Kidney (tissue), 22 donors: ENCODE data around the gene SEMA3E. TPM values are rescaled to one million over a fixed set of nuclear protein-coding genes. Genes with fewer than 3 reads are reported as not detected.
A peak's percentile ranks its signal among the peaks of the same experiment; 100 is the strongest.

Experiments used
- DNase-seq, 5 donors: peaks; one replicate each; pipeline ENCODE4 v3.0.0-alpha.2; 2013 to 2020
- FAIRE-seq: peaks from 2 replicates; lab custom pipeline; 2012; peaks lifted over from hg19 to GRCh38; lab: Jason Lieb, UNC
- H3K27ac ChIP-seq, 2 donors: one replicate each; pipeline ENCODE4 v1.7.0; 2013; ENCODE audit warnings: low read depth in 2 of 2, low read length in 2 of 2, inconsistent platforms in 1 of 2
- H3K27me3 ChIP-seq: one replicate; pipeline ENCODE4 v1.7.1; 2013; ENCODE audit warnings: low read length, inconsistent platforms; ENCODE audit not compliant: control insufficient read depth, insufficient read depth
- H3K36me3 ChIP-seq, 3 donors: one replicate each; pipeline versions ENCODE4 v1.7.0 to v1.7.1; 2013; ENCODE audit warnings: low read length in 3 of 3, control low read depth in 1 of 3, inconsistent platforms in 1 of 3; ENCODE audit not compliant: insufficient read depth in 3 of 3, control insufficient read depth in 2 of 3
- H3K4me1 ChIP-seq, 3 donors: one replicate each; pipeline versions ENCODE4 v1.7.0 to v1.7.1; 2013; ENCODE audit warnings: low read length in 3 of 3, inconsistent platforms in 1 of 3, low read depth in 1 of 3; ENCODE audit not compliant: control insufficient read depth in 2 of 3, insufficient read depth in 2 of 3
- H3K4me3 ChIP-seq, 3 donors: one replicate each; pipeline versions ENCODE4 v1.7.0 to v1.8.1; 2013; ENCODE audit warnings: low read length in 3 of 3, control low read depth in 1 of 3, inconsistent platforms in 1 of 3
- H3K9ac ChIP-seq, 3 donors: one replicate each; pipeline versions ENCODE4 v1.7.0 to v1.7.1; 2013; ENCODE audit warnings: low read length in 3 of 3, control low read depth in 1 of 3, inconsistent platforms in 1 of 3
- H3K9me3 ChIP-seq, 3 donors: one replicate each; pipeline versions ENCODE4 v1.7.0 to v1.7.1; 2013; ENCODE audit warnings: low read length in 3 of 3, control low read depth in 1 of 3, inconsistent platforms in 1 of 3; ENCODE audit not compliant: control insufficient read depth in 2 of 3, insufficient read depth in 1 of 3
- intact Hi-C: fragments of 100-400 bp; cut with DNase I; formaldehyde crosslinking; loops from one replicate; pipeline ENCODE4 v1.11.1; 2022
- long read RNA-seq, 10 donors: library from polyadenylated mRNA in 1 of 10; unstranded in 1 of 10; transcript quantifications; one replicate each; pipeline ENCODE4 v2.0.0 and lab custom pipeline, GENCODE V29; 2021 to 2026
- polyA plus RNA-seq: library from polyadenylated mRNA; stranded (reverse); fragments of 350-450 nt; fragmentation: Illumina TruSeq; extraction: RNeasy Lipid Tissue Mini Kit (QIAGEN cat#74804); gene quantifications from one replicate; pipeline ENCODE4 v1.2.3, GENCODE V29; 2014; ENCODE audit warnings: low read depth, low replicate concordance; ENCODE audit not compliant: insufficient read depth
- total RNA-seq: library from RNA; stranded (reverse); fragmentation: NEBNext Ultra II Directional; extraction: Animal tissue kit (Norgen Biotek cat#: 25700); gene quantifications from one replicate; pipeline ENCODE4 v1.2.1, GENCODE V29; 2021
- TF ChIP-seq, protein P1 (sequence below): IDR thresholded peaks from 3 replicates; pipeline ENCODE4 v1.5.1; 2012; ENCODE audit warnings: mild to moderate bottlenecking, moderate library complexity, borderline replicate concordance; ENCODE audit not compliant: insufficient read depth; ENCODE audit errors: extremely low read depth
- donor health status: control.
- donor health status: control.
- donor health status: control.
- donor health status: control.
- donor health status: control.
- donor health status: DM: yes; HTN: yes; CAD: no.
- donor health status: Normal renal cell carcinoma (clear cell type).

Gene SEMA3E
- total RNA-seq (1.1 TPM), polyA plus RNA-seq (0.15 TPM)
- long read RNA-seq, donor 1, result 0 reads
- long read RNA-seq, donor 2, result 0 reads
- long read RNA-seq, donor 3, result 0 reads
- long read RNA-seq, donor 4, full-length matches to known transcripts, result 2 of 2 reads
- long read RNA-seq, donor 4, partial matches to known transcripts, result 0 of 2 reads
- long read RNA-seq, donor 4, other reads (novel, unspliced or antisense), result 0 of 2 reads
- long read RNA-seq, donor 5, result 0 reads
- long read RNA-seq, donor 6, result 0 reads
- long read RNA-seq, donor 7, partial matches to known transcripts, result 0 of 1 reads
- long read RNA-seq, donor 7, other reads (novel, unspliced or antisense), result 1 of 1 reads
- long read RNA-seq, donor 8, result 0 reads
- long read RNA-seq, donor 9, result 0 reads
- long read RNA-seq, donor 10, result 0 reads

DNA sequence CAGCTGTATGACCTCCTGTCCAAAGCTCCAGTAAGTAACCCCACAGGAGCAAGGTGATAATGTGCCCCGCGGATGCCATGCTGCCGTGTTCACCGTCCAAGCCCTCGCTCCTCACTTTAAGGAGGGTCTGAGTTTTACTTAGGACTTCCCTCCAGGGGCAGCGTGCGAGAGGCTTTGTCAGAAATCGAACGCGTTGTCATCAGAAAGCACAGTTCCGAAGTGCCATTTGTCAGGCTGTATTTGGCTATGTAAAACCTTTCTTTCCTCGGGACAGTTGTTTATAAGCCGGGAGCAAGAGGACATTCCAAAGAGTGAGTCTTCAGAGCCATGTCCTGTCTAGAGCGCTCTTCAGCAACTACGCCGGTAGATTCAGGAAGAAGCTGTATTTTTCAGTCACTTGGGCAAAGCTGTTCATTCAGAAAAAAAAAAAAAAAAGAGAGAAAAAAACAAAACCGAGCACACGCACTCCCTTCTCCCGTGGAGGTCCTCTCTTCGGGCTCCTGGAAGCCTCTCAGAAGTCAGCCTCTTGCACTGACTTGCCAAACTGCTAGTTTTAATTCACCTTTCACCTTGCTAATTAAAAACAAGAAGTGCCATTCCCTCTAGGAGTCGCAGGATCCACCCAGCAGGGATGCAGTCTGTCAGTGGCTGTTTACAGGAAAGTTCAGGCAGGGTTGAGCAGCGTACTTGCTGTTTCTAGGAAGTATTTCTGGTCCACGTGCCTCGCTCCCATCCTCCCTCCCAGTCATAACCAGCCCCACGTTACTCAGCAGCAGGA, at the start of gene SEMA3E:
Gene SEMA3E (minus strand): TSS at position 676 of the 778 bp plus-strand sequence.
- Histone ChIP-seq H3K27ac (no peak within 1 kb of the TSS), H3K4me1 (no peaks in the 10 kb centered on the region), H3K27me3 (no peaks in the 10 kb centered on the region), H3K9ac (peak within 1 kb of the TSS in 1 of 3 donors; percentile 63), H3K9me3 (no peaks in the 10 kb centered on the region), H3K4me3 (peak within 1 kb of the TSS; percentile 31 to 78 (median 40)), H3K36me3 (no peaks in the 10 kb centered on the region)
- intact Hi-C loops, result no loop called here
- DNase-seq, result peak; percentile 41 to 65 (median 45)
- no peak for FAIRE-seq
- TF ChIP-seq, protein P1, sequence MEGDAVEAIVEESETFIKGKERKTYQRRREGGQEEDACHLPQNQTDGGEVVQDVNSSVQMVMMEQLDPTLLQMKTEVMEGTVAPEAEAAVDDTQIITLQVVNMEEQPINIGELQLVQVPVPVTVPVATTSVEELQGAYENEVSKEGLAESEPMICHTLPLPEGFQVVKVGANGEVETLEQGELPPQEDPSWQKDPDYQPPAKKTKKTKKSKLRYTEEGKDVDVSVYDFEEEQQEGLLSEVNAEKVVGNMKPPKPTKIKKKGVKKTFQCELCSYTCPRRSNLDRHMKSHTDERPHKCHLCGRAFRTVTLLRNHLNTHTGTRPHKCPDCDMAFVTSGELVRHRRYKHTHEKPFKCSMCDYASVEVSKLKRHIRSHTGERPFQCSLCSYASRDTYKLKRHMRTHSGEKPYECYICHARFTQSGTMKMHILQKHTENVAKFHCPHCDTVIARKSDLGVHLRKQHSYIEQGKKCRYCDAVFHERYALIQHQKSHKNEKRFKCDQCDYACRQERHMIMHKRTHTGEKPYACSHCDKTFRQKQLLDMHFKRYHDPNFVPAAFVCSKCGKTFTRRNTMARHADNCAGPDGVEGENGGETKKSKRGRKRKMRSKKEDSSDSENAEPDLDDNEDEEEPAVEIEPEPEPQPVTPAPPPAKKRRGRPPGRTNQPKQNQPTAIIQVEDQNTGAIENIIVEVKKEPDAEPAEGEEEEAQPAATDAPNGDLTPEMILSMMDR, result no peak

- Histone ChIP-seq H3K27me3 (no peaks in the 10 kb centered on the region), H3K9me3 (no peaks in the 10 kb centered on the region), H3K9ac (no peak overlapping the region), H3K27ac (no peak overlapping the region), H3K36me3 (no peaks in the 10 kb centered on the region), H3K4me1 (no peaks in the 10 kb centered on the region), H3K4me3 (no peak overlapping the region)
- intact Hi-C loops, result no loop called here
- TF ChIP-seq, protein P1, result no peak
- FAIRE-seq (no peak), DNase-seq (no peak)
Measured at GRCh38 chr7:83697804-83698530, 49.0 kb upstream of the SEMA3E start.

DNA sequence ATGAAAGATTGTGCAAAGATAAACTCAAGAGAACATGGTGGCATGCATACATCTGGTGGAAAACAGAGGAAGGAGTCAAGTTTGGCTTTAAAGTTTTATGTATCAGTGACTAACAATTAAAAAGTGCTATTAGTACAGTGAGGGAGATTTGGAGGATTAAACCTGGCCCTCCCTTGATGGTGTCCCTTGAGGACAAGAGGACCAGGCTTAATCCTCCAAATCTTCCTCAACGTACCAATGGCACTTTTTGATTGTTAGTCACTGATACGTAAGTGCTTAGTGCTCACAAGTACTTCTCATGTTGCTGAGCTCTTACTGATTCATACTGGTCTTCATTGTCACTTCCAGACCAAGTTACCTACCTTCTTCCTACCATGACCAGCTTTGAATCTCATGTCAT, 47.2 kb upstream of the SEMA3E start:
- Histone ChIP-seq H3K4me3 (no peak overlapping the region), H3K9ac (no peak overlapping the region), H3K9me3 (no peaks in the 10 kb centered on the region), H3K27ac (no peak overlapping the region), H3K4me1 (no peaks in the 10 kb centered on the region), H3K27me3 (no peaks in the 10 kb centered on the region), H3K36me3 (no peaks in the 10 kb centered on the region)
- TF ChIP-seq, protein P1, result no peak
- intact Hi-C loops, result no loop called here
- FAIRE-seq, result no peak
- DNase-seq, result no peak
